HepG2 (cell line): ENCODE data around the gene OPRD1. TPM values are rescaled to one million over a fixed set of nuclear protein-coding genes. Genes with fewer than 3 reads are reported as not detected.

ENCODE experiments used
- ATAC-seq: fragments of 200-7000 bp; cut with Tn5 transposase; 3 replicates; pipeline ENCODE4 v1.9.1; 2020; ENCODE audit warnings: mild to moderate bottlenecking, moderate library complexity
- BruUV-seq: library from RNA; stranded (reverse); fragments of 400-500 nt; replicated peaks from 2 replicates; lab custom pipeline; 2021; lab: Mats Ljungman, UMichigan
- CTCF ChIA-PET: fragments of 300-600 bp; formaldehyde crosslinking; extraction: SDS; loops from one replicate; lab custom pipeline; 2021; ENCODE audit warnings: low total read pairs, inconsistent platforms, low intra/inter-chr PET ratio; lab: Yijun Ruan, JAX
- POLR2A ChIA-PET: fragments of 350-600 bp; sonication (Branson Sonifier 250); formaldehyde crosslinking; loops from one replicate; lab custom pipeline; 2020; ENCODE audit warnings: antibody characterized with exemption, inconsistent platforms; lab: Yijun Ruan, JAX
- DNase-seq: peaks from one replicate; pipeline ENCODE4 v3.0.0-alpha.2; 2015; ENCODE audit warnings: low spot score
- FAIRE-seq: peaks from 3 replicates; lab custom pipeline; 2011; peaks lifted over from hg19 to GRCh38; lab: Jason Lieb, UNC
- H2AFZ ChIP-seq: one replicate; pipeline ENCODE4 v1.6.1; 2011; ENCODE audit warnings: low read length, inconsistent platforms
- H3K27ac ChIP-seq: fragments of 300-600 bp; 3 replicates; pipeline ENCODE4 v1.8.0; 2011; ENCODE audit warnings: mixed run types, mild to moderate bottlenecking, mixed read lengths, low read length, inconsistent platforms; ENCODE audit not compliant: insufficient read depth; ENCODE audit errors: extremely low read length
- H3K27me3 ChIP-seq, 2 experiments: fragments of 200-600 bp in 1 of 2; 2 replicates in 1 of 2; 3 replicates in 1 of 2; pipeline versions ENCODE4 v1.6.0 to v1.8.0; 2011; ENCODE audit warnings: low read length in 2 of 2, mild to moderate bottlenecking in 2 of 2, moderate library complexity in 2 of 2, inconsistent platforms in 1 of 2; ENCODE audit not compliant: insufficient read depth in 2 of 2, control insufficient read depth in 1 of 2
- H3K36me3 ChIP-seq, 2 experiments: fragments of 200-600 bp in 1 of 2; replicated peaks in 1 of 2; 2 replicates in 1 of 2; 3 replicates in 1 of 2; pipeline versions ENCODE4 v1.5.1 to v1.8.0; 2011; ENCODE audit warnings: low read length in 2 of 2, inconsistent platforms in 1 of 2; ENCODE audit not compliant: insufficient read depth in 2 of 2, control insufficient read depth in 1 of 2
- H3K4me1 ChIP-seq: 2 replicates; pipeline ENCODE4 v1.5.1; 2012; ENCODE audit warnings: low read length, inconsistent platforms; ENCODE audit not compliant: insufficient read depth
- H3K4me2 ChIP-seq: 2 replicates; pipeline ENCODE4 v1.6.0; 2011; ENCODE audit warnings: low read depth, low read length, inconsistent platforms
- H3K4me3 ChIP-seq, 3 experiments: fragments of 200-600 bp in 1 of 3; sonication (generic), shearing (Covaris generic) in 1 of 3; replicated peaks in 1 of 3; 2 replicates each; pipeline ENCODE4 v1.5.1; 2011 to 2016; ENCODE audit warnings: low read length in 3 of 3, inconsistent platforms in 2 of 3, low read depth in 2 of 3, mild to moderate bottlenecking in 2 of 3, control low read depth in 1 of 3, mixed read lengths in 1 of 3; ENCODE audit not compliant: insufficient read depth in 1 of 3
- H3K79me2 ChIP-seq: one replicate; pipeline ENCODE4 v1.6.1; 2011; ENCODE audit warnings: low read length, inconsistent platforms; ENCODE audit not compliant: insufficient read depth
- H3K9ac ChIP-seq: 2 replicates; pipeline ENCODE4 v1.6.0; 2011; ENCODE audit warnings: mild to moderate bottlenecking, low read depth, low read length, inconsistent platforms; ENCODE audit not compliant: insufficient read depth
- H3K9me3 ChIP-seq: 2 replicates; pipeline ENCODE4 v1.5.1; 2012; ENCODE audit warnings: mild to moderate bottlenecking, low read length
- H4K20me1 ChIP-seq: 2 replicates; pipeline ENCODE4 v1.6.0; 2011; ENCODE audit warnings: inconsistent platforms, mild to moderate bottlenecking, low read length, moderate library complexity; ENCODE audit not compliant: insufficient read depth
- ASH2L ChIP-seq: fragments of 300-600, 200-600 bp; sonication (generic); IDR thresholded peaks from 2 replicates; pipeline ENCODE4 v1.7.0; 2017; ENCODE audit warnings: low read depth, mild to moderate bottlenecking, moderate library complexity, mixed read lengths, low read length; ENCODE audit not compliant: insufficient read length
- ELF4 ChIP-seq: sonication (generic); formaldehyde crosslinking; IDR thresholded peaks from 2 replicates; pipeline ENCODE4 v1.5.0; 2020; ENCODE audit warnings: missing genetic modification reagents, mild to moderate bottlenecking, moderate library complexity, borderline replicate concordance
- GLI4 ChIP-seq: sonication (generic); formaldehyde crosslinking; IDR thresholded peaks from 2 replicates; pipeline ENCODE4 v1.5.1; 2020; ENCODE audit warnings: missing genetic modification reagents, mild to moderate bottlenecking, moderate library complexity, borderline replicate concordance
- HOMEZ ChIP-seq: IDR thresholded peaks from 2 replicates; pipeline ENCODE4 v1.6.1; 2016; ENCODE audit warnings: low read depth
- ZNF446 ChIP-seq: sonication (generic); formaldehyde crosslinking; IDR thresholded peaks from 2 replicates; pipeline ENCODE4 v1.5.0; 2020; ENCODE audit warnings: mild to moderate bottlenecking, missing genetic modification reagents
- ZNF768 ChIP-seq: sonication (generic); formaldehyde crosslinking; IDR thresholded peaks from 2 replicates; pipeline ENCODE4 v1.4.0; 2020; ENCODE audit warnings: missing genetic modification reagents
- WGBS: methylation state at CpG from one replicate; pipeline ENCODE4 v1.1.6; 2017; ENCODE audit warnings: low lambda C conversion rate; 5-methylcytosine and 5-hydroxymethylcytosine counted together
- in situ Hi-C: cut with HindIII; loops from 2 replicates; pipeline ENCODE4 v1.10.0; 2017; ENCODE audit warnings: low pct_unique_long_range_greater_than_20kb; ENCODE audit not compliant: extremely low pct_ligation_motif_present
- intact Hi-C: fragments of 100-400 bp; cut with micrococcal nuclease; formaldehyde crosslinking; loops from one replicate; pipeline ENCODE4 v1.10.0; 2022; ENCODE audit not compliant: unreplicated experiment
- polyA plus RNA-seq, 8 experiments: library from polyadenylated mRNA; depleted of rRNA in 3 of 8; stranded (reverse) in 7 of 8; unstranded in 1 of 8; fragments of >200 nt; fragmentation: Illumina TruSeq in 4 of 8; extraction: Trizol in 4 of 8; gene quantifications; 2 replicates each; pipeline versions ENCODE4 v1.2.1 to v1.2.3, GENCODE V29; 2011 to 2016; ENCODE audit warnings: low read depth in 4 of 8, missing spikeins in 1 of 8, mixed read lengths in 1 of 8; ENCODE audit not compliant: insufficient read depth in 1 of 8
- total RNA-seq, 5 experiments: library from RNA; depleted of rRNA; stranded (reverse); fragments of >200 nt; fragmentation: Illumina TruSeq; extraction: Trizol; gene quantifications; 2 replicates each; pipeline ENCODE4 v1.2.3, GENCODE V29; 2016; ENCODE audit warnings: low read depth in 1 of 5

The OPRD1 gene
- total and polyA plus RNA-seq, 2 of the 13 experiments (the other 11 are each of a cell fraction or from before 2014, with no cell fraction given) = 0.02 to 0.03 TPM

GRCh38 chr1:28855469-28855951 is 43.5 kb downstream of the OPRD1 start:
- no peaks in the 10 kb centered on the region for H3K4me1 ChIP-seq
- WGBS = 23% methylated on average over 6 of the region's 12 CpGs
- no peaks in the 10 kb centered on the region for H3K79me2 ChIP-seq
- H3K4me2 ChIP-seq = no peak overlapping the region
- peaks cover 3 to 22% of the 10 kb centered on the region in 2 experiments; a peak in 2 of 5 replicates for H3K27me3 ChIP-seq
- in situ Hi-C loops (no loop called here), intact Hi-C loops (no loop called here)
- TF ChIP-seq ASH2L (no peak), GLI4 (CRISPR knock-in tag) (no peak), ZNF446 (CRISPR knock-in tag) (no peak), ELF4 (no peak)
- H4K20me1 ChIP-seq = no peaks in the 10 kb centered on the region
- H3K9ac ChIP-seq = no peak overlapping the region
- ChIA-PET POLR2A (no interaction called here), CTCF (no interaction called here)
- DNase-seq (no peak), FAIRE-seq (no peak), ATAC-seq (no peak)
- no peak overlapping the region for H3K4me3 ChIP-seq
- H2AFZ ChIP-seq = no peak overlapping the region
- H3K36me3 ChIP-seq = no peaks in the 10 kb centered on the region
- H3K27ac ChIP-seq = no peak overlapping the region
- no TSS peak for BruUV-seq
- H3K9me3 ChIP-seq = no peaks in the 10 kb centered on the region

GRCh38 chr1:28855969-28856368 is 44.0 kb downstream of the OPRD1 start:
- Histone ChIP-seq H3K79me2 (no peaks in the 10 kb centered on the region), H3K27ac (no peak overlapping the region), H3K36me3 (no peaks in the 10 kb centered on the region), H3K4me3 (no peak overlapping the region), H2AFZ (no peak overlapping the region), H4K20me1 (no peaks in the 10 kb centered on the region), H3K4me1 (no peaks in the 10 kb centered on the region), H3K27me3 (peaks cover 3 to 22% of the 10 kb centered on the region in 2 experiments; a peak in 2 of 5 replicates), H3K4me2 (no peak overlapping the region), H3K9ac (no peak overlapping the region), H3K9me3 (no peaks in the 10 kb centered on the region)
- ATAC-seq (no peak), FAIRE-seq (no peak), DNase-seq (no peak)
- POLR2A ChIA-PET = no interaction called here
- CTCF ChIA-PET = no interaction called here
- no TSS peak for BruUV-seq
- intact Hi-C loops (no loop called here), in situ Hi-C loops (no loop called here)
- TF ChIP-seq ZNF768 (CRISPR knock-in tag) = peak; percentile 94
- TF ChIP-seq HOMEZ = no peak
- 40% methylated on average over 7 of the region's 7 CpGs for WGBS
